ENCODE measurements around the gene CD82. TPM values are rescaled to one million over a fixed set of nuclear protein-coding genes. Genes with fewer than 3 reads are reported as not detected.

Gene CD82
- total RNA-seq, 1 donor, result 23.2 TPM

- no peak for TF ChIP-seq CTCF (IDR thresholded peaks at IDR 0.05; ENCODE audit: extremely low read depth, low read depth, low read length)
- Histone ChIP-seq H4K20me1 (ENCODE audit: insufficient read depth, low read length) (no peaks in the 10 kb centered on the region), H3K4me3 (ENCODE audit: insufficient read depth, low read length) (no peak overlapping the region), H3K9me3 (ENCODE audit: low read depth, low read length) (peaks cover 3% of the 10 kb centered on the region), H3K27ac (ENCODE audit: low read depth, low read length) (no peak overlapping the region), H3K4me1 (ENCODE audit: insufficient read depth, low read length) (peaks cover 5% of the 10 kb centered on the region), H3K79me2 (ENCODE audit: insufficient read depth, low read length) (no peaks in the 10 kb centered on the region), H3K36me3 (ENCODE audit: insufficient read depth, low read length) (no peaks in the 10 kb centered on the region), H2AFZ (ENCODE audit: low read length) (peak overlapping the region; percentile 11), H3K27me3 (ENCODE audit: insufficient read depth, low read length) (peaks cover 8% of the 10 kb centered on the region), H3K4me2 (ENCODE audit: insufficient read depth, low read length) (no peak overlapping the region)
- DNase-seq (ENCODE audit: insufficient read length, low spot score, missing footprints), result peak; percentile 78
These were observed 62.7 kb downstream of the CD82 start for GRCh38 chr11:44627911-44628729.

GRCh38 chr11:44628730-44629700 lies 63.6 kb downstream of the CD82 start:
- no peak for TF ChIP-seq CTCF (IDR thresholded peaks at IDR 0.05; ENCODE audit: extremely low read depth, low read depth, low read length)
- Histone ChIP-seq H3K9me3 (ENCODE audit: low read depth, low read length) (peaks cover 3% of the 10 kb centered on the region), H3K27me3 (ENCODE audit: insufficient read depth, low read length) (peaks cover 8% of the 10 kb centered on the region)

GRCh38 chr11:44629732-44630345 lies 64.4 kb downstream of the CD82 start:
- Histone ChIP-seq H3K27ac (ENCODE audit: low read depth, low read length) (no peak overlapping the region), H2AFZ (ENCODE audit: low read length) (no peak overlapping the region), H4K20me1 (ENCODE audit: insufficient read depth, low read length) (peaks cover 1% of the 10 kb centered on the region), H3K9me3 (ENCODE audit: low read depth, low read length) (peaks cover 3% of the 10 kb centered on the region), H3K4me1 (ENCODE audit: insufficient read depth, low read length) (peaks cover 14% of the 10 kb centered on the region), H3K79me2 (ENCODE audit: insufficient read depth, low read length) (no peaks in the 10 kb centered on the region), H3K4me3 (ENCODE audit: insufficient read depth, low read length) (no peak overlapping the region), H3K4me2 (ENCODE audit: insufficient read depth, low read length) (no peak overlapping the region), H3K36me3 (ENCODE audit: insufficient read depth, low read length) (no peaks in the 10 kb centered on the region), H3K27me3 (ENCODE audit: insufficient read depth, low read length) (peaks cover 8% of the 10 kb centered on the region)
- no peak for TF ChIP-seq CTCF (IDR thresholded peaks at IDR 0.05; ENCODE audit: extremely low read depth, low read depth, low read length)
- DNase-seq (ENCODE audit: insufficient read length, low spot score, missing footprints), result peak; percentile 34

More at GRCh38 chr11:44628730-44629700, 63.6 kb downstream of the CD82 start:
- no peaks in the 10 kb centered on the region for H3K36me3 ChIP-seq (ENCODE audit: insufficient read depth, low read length)
- no peak overlapping the region for H3K4me3 ChIP-seq (ENCODE audit: insufficient read depth, low read length)
- H2AFZ ChIP-seq (ENCODE audit: low read length), result no peak overlapping the region
- H3K27ac ChIP-seq (ENCODE audit: low read depth, low read length), result no peak overlapping the region
- no peak overlapping the region for H3K4me2 ChIP-seq (ENCODE audit: insufficient read depth, low read length)
- H3K79me2 ChIP-seq (ENCODE audit: insufficient read depth, low read length), result no peaks in the 10 kb centered on the region
- peaks cover 6% of the 10 kb centered on the region for H3K4me1 ChIP-seq (ENCODE audit: insufficient read depth, low read length)
- no peaks in the 10 kb centered on the region for H4K20me1 ChIP-seq (ENCODE audit: insufficient read depth, low read length)
- DNase-seq (ENCODE audit: insufficient read length, low spot score, missing footprints), result peak; percentile 44
